GM19438 (cell line): ENCODE data around the gene MAP7D2.

Source experiments
- ATAC-seq: cut with Tn5 transposase; IDR thresholded peaks from one replicate; pipeline ENCODE4 v1.9.1; 2021; ENCODE audit warnings: low read depth; ENCODE audit not compliant: unreplicated experiment

The MAP7D2 gene

DNA sequence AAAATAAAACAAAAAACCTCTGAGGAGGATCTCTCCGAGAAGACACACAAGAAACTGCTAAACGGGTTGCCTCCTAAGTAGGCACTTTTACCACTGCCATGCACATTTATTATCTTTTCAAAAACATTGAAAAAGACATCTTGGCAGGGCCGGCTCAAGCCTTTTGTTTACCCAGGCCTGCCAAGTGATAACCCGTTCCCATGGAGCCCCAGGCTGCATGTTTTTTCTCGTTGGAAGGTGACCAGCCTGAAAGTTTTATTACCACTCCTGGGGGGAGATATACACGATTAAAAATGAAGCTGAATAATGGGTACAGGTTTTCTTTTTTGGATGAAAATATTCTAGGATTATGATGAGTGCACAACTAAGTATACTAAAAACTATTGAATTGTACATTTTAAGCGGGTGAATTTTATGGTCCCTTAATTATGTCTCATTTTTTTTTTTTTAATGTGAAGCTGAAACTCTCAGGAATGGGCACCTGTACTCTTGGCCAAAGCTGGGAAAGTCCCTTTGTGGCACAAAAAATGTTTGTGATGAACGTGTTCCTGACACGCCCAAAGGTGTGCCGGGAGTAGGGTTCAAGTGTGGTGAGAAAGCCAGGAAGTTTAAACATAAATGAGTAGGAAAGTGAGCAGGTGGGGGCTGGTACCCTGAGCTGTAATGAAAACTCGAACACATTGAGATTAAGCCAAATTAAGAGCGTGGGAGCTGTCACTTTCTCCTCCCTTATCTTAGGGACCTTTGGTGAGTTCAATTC, 1.5 kb upstream of the MAP7D2 start:
- no peak for ATAC-seq

DNA sequence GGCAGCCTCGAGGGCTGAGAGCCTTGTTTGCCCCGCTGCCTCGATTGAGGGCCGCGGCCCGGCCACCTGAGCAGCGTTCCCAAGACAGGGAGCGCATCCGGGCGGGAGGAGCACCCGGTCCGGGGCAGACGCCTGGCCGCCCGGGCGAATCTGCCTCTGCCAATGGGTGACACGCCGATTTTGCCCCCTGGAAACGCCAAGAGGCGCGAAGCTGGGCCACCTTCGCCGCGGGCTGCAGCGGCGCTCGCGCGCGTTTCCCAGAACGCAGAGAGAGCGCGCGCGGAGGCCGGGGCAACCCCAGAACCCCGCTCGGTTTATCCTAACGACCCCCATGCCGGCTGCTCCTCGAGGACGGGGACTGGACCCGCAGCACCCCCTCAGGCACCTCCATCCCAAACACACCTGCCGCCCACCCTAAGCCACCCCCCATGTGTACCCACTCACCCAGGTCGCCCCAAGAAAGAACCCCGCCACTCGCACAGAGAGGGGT, 575 bp downstream of the MAP7D2 start:
- ATAC-seq = no peak

DNA sequence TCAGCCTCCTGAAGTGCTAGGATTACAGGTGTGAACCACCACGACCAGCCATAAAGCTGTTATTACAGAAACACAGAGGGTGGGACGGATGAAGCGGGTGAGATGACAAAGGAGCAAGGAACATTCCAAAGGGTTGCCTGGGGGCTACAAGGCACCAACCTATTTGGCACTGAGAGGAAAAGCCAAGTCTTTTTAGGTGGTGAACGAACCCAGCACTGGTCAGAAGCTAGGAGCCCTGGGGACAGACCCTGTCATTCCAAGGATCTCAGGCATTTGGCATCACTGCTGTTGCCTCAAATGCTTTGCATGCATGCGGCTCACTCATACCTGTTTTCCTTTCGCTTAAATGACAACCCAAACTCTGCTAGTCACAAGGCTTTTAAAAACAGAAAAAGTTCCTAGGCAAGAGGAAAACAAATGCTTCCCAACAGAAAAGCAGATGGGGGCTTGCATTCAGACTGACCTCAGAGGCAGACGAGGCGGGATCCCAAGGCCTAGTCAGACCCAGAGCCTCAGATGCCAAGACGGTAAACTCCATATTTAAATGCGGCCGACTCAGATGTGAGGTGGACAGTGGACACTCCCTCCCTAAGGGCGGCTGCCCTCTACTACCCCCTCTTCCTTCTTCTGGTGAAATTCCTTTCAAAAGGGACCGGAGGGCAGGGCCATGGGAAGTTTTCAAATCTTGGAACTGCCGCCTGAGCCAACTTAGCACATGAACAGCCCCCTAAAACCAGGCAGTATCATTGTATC, 4.5 kb downstream of the MAP7D2 start:
- ATAC-seq = no peak

DNA sequence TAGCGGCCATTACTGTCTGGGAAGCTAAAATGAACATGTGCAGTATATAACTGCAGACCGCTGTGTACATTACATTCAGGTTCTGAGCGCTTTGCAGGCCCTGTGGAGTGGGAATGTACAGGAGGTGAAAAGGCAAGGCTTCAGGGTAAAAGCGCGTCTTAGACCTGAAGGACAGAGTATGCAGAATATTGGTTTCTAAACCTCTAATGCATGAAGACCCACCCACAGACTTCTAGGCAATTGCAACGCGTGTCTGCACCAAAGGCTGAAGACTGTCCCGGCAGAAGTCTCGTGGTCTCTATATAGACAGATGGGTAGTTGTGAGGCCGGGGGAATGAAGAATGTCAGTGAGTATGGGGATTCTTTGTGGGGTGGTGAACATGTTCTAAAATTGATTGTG, 5.4 kb downstream of the MAP7D2 start:
- ATAC-seq = no peak

DNA sequence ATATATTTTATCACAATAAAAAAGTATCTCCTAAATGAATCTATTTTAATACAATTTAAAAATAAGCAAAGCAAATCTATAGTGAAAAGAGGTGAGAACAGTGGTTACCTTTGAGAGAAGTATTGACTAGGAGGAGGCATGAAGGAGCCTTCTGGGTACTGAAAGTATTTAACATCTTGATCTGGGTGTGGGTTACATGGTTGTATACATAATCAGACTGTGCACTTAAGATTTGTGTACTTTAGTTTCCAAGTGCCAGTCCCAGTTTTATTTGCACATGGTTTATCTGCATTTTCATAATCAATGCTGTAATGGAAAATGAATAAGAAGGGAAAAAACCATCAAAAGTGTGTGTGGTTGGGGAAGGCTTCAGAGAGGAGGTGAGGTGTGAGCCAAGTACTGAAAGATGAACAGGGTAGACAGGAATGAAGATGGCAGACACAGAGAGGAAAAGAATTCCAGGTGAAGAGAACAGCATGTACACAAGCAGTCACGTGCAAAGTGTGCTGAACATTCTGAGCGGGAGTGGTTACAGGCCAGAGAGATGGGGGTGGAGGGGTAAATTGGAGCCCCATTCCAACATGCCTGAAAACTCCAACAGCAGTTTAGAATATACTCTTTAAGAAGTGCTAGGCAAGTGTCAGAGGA, 14.6 kb downstream of the MAP7D2 start:
- ATAC-seq = no peak

DNA sequence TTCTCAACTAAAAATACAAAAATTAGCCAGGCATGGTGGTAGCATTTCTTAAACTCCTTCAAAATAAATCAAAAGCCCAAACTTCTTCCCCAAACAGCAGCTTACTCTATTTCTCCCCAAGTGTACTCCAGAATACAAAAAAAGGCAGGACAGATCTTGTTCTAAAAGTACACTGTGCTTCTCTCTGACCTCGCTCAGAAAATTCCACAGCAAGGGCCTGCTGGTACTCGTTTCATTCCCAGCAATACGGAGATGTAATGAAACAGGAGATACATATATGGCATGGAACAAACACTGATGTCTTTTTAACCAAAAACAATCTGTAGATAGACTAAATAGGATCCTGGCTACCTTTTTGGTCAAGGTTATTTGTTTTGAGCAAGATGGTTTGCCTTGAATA, 25.2 kb downstream of the MAP7D2 start:
- no peak for ATAC-seq

DNA sequence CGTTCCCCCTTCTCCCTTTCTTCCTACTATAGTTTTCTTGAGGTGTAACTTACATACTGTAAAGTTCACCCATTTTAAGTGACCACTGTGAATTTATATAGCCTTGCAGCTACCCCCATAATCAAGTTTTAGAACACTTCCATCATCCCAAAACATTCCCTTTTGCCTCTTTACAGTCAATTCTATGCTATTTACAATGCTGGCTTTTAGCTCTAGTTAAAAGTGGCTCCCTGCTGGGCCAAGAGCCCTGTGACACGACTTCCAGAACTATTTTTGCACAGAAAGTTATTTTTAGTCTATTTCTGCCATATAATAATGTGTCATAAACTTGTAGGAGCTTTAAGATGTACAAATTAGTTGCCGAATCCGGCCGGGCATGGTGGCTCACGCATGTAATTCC, 26.9 kb downstream of the MAP7D2 start:
- no peak for ATAC-seq

DNA sequence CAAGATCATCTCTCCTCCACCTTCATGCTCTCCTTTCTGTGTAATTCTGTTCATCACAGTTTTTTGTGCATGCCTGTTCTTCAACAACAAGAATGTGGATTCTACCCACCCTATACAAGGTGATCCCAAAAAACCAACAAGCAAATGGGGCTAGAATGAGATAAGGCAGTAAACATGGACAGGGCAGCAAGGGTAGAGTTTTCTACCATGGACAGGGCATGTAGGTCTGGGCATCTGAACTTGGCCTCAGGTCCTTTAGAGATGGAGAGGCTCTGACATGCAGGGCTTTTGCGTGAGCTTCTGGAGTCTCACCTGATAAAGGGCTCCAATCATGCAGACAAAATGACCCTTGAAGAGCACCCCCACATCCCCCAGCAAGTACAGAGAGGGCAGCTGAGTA, 36.4 kb downstream of the MAP7D2 start:
- no peak for ATAC-seq

DNA sequence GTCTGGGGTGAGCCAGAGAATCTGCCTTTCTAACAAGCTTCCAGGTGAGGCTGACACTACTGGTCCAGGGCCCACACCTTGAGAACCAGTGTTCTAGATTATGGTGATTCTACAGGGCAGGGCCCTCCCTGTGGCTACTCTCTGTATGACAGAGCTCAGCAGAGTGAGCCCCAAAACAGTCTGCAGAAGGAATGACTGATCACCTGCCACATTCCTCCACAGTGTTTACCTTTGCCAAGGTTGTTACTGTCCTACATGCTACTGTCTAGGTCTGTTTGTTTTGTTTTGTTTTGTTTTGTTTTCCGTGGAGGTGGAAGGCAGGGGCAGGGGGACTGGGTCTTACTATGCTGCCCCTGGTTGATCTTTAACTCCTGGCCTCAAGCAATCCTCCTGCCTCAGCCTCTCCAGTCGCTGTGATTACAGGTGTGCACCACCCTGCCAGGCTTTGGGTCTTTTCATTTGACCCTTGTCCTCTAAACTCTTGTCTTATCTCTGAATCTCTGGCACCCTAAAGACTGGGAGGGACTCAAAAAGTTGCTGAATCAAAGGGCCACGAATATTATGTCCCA, 45.1 kb downstream of the MAP7D2 start:
- ATAC-seq = no peak

DNA sequence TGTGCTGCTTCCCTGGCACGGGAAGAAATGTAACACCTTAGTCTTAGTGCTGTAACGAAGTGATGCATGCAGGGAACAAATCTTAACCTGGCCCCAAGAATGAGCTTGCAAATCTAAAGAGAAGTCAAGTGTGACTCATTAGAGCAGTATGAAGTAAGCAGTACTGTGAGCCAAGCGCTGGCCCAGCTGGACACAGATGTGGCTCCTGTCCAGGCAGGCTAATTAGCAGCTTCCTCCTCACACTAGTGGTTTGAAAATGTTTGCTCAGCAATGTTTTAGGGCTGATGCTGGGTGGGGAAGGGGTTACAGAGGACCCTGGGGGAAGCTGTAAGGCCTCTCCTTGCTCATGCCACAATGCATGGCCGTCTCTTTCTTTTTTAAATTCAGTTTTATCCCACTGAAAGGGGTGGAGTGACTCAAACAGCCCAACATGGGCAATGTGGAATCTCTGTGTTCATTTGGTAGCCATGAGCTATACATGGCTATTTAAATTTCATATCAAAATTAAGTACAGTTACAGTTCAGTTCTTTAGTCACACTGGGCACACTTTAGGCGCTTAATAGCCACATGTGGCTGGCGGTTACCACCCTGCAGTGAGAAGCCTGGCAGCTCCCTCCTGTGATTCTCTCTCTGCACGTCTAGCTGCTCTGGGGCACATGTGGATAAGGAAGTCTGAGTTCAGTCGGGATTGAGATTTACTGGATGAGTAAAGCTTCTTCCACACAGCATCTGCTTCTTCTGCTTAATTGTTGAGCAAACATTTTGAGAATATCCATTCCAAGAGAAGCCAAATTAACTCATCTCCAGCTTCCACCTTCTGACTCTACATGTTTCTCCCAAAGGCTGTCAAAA, 48.8 kb downstream of the MAP7D2 start:
- no peak for ATAC-seq

DNA sequence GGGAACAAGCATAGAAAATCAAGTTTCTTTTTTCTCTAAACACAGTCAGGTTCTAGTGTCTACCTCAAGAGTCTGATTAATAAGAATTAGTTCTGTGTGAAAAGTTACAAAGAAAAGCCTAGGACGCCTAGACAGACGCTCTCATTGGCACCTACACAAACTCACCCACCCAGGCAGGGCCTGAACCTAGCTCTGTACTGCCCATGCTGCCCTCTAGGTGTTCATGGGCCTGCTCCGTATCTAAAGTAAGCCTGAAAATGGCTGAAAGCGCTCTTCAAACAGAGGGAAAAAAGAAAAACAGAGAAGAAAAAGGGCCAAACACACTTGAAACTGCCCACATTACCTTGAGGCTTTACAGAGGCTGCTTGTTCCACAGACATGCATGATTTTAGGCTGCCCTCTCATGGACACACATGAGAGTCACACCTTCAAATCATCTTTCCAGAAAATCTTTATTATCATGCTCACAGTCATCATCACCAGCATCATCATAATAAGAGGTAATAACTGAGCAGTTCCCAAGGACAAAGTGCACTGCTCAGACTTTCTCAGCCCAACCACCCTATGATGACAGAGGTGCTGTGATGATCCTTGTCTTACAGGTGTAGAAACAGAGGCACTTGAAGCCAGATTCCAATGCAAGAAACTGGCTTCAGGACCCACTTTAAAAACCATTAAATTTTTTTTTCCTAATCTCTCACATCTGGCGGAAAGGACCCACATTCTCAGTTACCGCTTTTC, 49.6 kb downstream of the MAP7D2 start:
- ATAC-seq = peak; percentile 64

DNA sequence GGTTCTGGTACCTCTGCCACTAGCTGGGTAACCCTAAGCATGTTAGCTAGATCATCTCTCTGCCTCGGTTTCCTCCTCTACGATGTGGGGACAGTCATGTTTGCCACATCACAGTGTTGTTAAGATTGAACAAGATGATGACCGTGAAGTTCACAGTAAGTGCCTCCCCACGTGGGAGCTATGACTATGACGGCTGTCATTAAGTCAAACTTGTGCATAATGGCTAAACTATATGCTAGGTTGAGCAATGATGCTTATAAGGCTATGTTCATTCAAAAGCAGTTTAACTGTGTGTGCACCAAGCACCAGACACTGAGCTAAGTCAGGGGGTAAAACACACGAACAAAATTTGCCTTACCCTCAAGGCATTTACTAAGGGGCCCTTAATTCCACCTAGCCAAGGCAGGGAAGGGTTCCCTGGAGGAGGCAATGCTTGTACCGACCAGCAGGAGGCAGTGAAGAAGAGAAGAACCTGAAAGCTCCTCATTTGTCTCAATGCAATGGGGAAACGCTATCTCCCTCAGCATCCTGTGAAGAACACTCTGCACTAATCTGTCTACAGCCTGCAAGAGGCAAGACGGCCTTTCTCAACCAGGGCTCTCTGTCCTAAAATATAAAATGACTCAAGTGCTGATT, 52.9 kb downstream of the MAP7D2 start:
- ATAC-seq = no peak

DNA sequence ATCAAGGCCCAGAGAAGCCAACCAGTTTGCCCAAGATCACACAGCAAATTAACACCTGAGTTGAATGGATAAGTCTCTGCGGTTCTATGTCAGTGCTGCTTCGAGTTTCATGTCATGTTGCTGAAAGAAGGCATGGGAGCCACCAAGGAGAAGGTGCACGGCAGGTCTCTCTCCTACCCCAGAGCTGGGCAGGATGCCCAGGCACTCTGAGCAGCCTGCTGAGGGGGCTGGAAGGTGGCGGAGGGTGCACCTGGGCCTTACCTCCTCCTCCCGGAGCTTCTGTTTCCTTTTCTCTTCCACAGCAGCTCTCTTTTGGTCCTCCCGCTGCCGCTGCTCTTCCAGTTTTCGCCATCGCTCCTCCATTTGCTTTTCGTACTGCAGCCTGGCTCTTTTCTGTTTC, 53.6 kb downstream of the MAP7D2 start:
- no peak for ATAC-seq

DNA sequence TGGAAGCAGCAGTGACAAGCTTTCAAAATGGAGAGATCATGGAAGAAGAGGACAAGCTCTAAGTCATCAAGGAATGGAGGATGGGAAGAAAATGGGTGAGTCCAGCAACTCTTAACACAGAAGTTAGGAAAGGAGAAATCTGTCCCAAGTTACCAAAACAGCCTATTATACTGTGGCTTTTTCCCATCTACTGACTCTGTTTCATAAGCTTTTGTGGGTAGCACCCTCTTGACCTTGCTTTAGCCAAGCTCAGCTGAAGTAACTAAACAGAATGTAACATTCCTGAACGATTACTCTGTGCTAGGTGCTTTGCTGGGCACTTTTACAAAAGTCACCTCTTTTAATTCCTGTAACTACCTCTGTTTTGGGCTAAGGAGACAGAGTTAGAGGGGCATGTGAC, 54.9 kb downstream of the MAP7D2 start:
- ATAC-seq = peak; percentile 8

DNA sequence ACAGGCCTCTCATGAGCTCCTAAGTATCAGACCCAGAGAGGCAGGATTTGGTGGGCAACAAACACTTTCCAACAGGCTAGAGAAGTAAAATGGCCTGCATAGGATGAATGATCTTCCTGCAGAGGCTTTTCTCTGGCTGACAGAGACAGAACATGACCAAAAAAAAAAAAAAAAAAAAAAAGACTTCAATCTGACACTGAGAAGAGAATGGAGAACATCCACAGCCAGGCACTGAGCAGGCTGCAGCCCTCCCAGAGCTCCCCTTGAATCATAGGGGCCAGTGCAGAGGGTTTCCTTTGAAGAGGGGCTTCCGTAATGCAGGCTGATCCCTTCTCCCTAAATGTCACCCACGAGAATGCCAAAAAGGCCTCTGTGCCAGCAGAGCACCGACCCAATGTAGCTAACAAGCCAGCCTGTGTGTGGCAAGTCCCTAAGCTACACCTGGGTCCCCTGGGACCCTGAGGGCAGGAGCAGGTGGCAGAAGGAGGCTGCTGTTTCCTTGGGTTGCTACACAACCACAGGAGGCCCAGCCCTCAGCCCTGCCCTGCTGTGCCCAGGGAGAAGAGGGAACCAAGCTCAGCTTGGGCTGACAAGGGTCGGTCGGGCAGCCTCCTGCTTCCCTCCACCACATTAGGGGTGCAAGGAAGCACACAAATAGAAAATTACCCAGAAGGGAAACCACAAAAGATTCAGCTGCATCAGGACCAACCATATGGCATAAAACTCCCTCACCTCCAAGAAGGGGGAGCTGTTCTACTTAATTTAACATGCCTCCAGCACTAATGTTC, 55.6 kb downstream of the MAP7D2 start:
- peak; percentile 49 for ATAC-seq

DNA sequence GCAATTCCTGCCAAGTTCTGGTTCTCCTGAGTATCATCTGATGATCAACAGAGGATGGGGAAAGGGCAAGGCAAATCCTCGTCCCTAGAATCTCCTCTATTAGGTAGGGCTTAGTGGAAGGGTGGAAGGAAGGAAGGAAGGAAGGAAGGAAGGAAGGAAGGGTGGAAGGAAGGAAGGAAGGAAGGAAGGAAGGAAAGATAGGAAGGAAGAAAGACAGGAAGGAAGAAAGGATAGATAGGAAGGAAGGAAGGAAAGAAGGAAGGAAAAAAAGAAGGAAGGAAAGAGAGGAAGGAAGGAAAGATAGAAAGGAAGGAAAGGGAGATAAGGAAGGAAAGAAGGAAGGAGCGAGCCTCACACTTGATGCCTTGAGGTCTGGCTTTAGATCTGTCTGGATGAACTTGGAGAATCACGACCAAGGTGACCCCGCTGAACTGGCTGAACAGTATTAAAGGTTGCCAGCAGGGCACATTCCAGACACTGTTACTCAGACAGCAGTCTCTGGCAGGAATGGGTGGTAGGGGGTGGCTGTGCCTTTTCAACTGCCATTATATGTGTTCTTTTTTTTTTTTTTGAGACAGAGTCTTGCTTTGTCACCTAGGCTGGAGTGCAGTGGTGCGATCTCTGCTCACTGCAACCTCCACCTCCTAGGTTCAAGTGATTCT, 57.1 kb downstream of the MAP7D2 start:
- no peak for ATAC-seq

DNA sequence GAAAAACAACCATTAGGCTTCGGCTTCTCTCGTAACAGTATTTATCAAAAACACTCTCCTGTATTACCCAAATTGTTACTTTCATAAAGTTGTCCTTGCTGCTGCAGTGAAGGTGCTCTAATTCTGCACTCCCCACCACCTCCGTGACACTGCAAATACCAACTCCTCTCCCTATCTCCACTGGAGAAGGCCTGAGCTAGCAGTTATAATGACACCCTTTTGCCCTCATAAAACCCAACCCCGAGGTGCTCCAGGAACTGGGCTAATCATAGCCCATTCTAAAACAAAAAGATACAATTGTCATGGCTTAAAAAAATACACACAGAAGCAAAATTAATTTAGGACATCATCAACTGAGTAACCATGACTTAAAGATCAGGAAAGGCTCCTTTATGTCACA, 59.2 kb downstream of the MAP7D2 start:
- no peak for ATAC-seq

DNA sequence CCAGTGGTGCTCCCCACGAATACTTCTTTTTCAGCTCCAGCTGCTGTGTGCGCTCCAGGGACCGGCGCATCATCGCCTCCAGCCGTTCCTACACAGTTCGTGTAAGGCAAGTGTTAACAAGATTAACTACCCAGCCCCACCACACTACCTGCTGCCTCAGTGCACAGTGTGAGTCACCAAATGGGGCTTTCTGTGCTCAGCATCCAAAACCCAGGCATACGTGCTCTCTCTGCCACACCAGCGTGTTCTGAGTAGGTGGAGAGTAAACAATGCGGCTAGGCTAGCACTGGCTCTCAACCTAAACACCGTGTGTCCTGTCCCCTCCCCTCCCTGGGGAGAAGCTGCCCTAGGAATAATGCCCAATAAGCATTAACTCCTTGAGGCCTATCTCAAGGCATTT, 60.0 kb downstream of the MAP7D2 start:
- no peak for ATAC-seq
